NCI-H2227 (cell line): Measurements from ENCODE around the gene FAM53A.
"Not testable (repeated sequence)": the region's sequence is repeated elsewhere in the genome, so short reads cannot be mapped to it uniquely, and the experiment has no call there.

Experiments
- DNase-seq: peaks from one replicate; lab custom pipeline; 2025; ENCODE audit not compliant: unreplicated experiment; lab: John Stamatoyannopoulos, UW

FAM53A gene

GRCh38 chr4:1686440-1687036, 2.4 kb upstream of the FAM53A start:
- no peak for DNase-seq

- DNase-seq = no peak
Measured at GRCh38 chr4:1685235-1686150, 1.4 kb upstream of the FAM53A start.

- DNase-seq = no peak
Measured at GRCh38 chr4:1684506-1685234, 557 bp upstream of the FAM53A start.

- no peak for DNase-seq
Measured at GRCh38 chr4:1683261-1683735, 815 bp downstream of the FAM53A start.

- DNase-seq = no peak
Measured at GRCh38 chr4:1682860-1683259, 1.3 kb downstream of the FAM53A start.

GRCh38 chr4:1678244-1678643, 5.9 kb downstream of the FAM53A start:
- no peak for DNase-seq

- no peak for DNase-seq
Measured at GRCh38 chr4:1676605-1677525, 7.2 kb downstream of the FAM53A start.

- DNase-seq = no peak
Measured at GRCh38 chr4:1675802-1676137, 8.3 kb downstream of the FAM53A start.

- DNase-seq = no peak
Measured at GRCh38 chr4:1675136-1675801, 8.8 kb downstream of the FAM53A start.

- no peak for DNase-seq
Measured at GRCh38 chr4:1674682-1675081, 9.4 kb downstream of the FAM53A start.

- DNase-seq = no peak
Measured at GRCh38 chr4:1673671-1674070, 10.4 kb downstream of the FAM53A start.

- not testable (repeated sequence) for DNase-seq
Measured at GRCh38 chr4:1671011-1671410, 13.1 kb downstream of the FAM53A start.

- DNase-seq = no peak
Measured at GRCh38 chr4:1670279-1670678, 13.8 kb downstream of the FAM53A start.

- DNase-seq = no peak
Measured at GRCh38 chr4:1669850-1670249, 14.3 kb downstream of the FAM53A start.

GRCh38 chr4:1669270-1669669, 14.8 kb downstream of the FAM53A start:
- DNase-seq = no peak

- DNase-seq = no peak
Measured at GRCh38 chr4:1668488-1668840, 15.6 kb downstream of the FAM53A start.

GRCh38 chr4:1667273-1667672, 16.8 kb downstream of the FAM53A start:
- no peak for DNase-seq

GRCh38 chr4:1666391-1666790, 17.7 kb downstream of the FAM53A start:
- DNase-seq = no peak

GRCh38 chr4:1664141-1664540, 20.0 kb downstream of the FAM53A start:
- no peak for DNase-seq

GRCh38 chr4:1663549-1663948, 20.6 kb downstream of the FAM53A start:
- DNase-seq = no peak
